Upper lobe of left lung (tissue), 6 donors: ENCODE measurements around the gene CRTC3. TPM values are rescaled to one million over a fixed set of nuclear protein-coding genes. Genes with fewer than 3 reads are reported as not detected.

Experiments
- ATAC-seq, 2 donors: fragments of 200-7000 bp; cut with Tn5 transposase; one replicate each; pipeline ENCODE4 v1.9.1; 2022; ENCODE audit warnings: mild to moderate bottlenecking in 2 of 2, moderate library complexity in 2 of 2; ENCODE audit not compliant: low FRiP score in 2 of 2
- DNase-seq, 2 donors: peaks; one replicate each; pipeline ENCODE4 v3.0.0-alpha.2; 2019 to 2020
- H3K27ac ChIP-seq, 4 donors: fragments of 200-600 bp; sonication (generic); one replicate each; pipeline ENCODE4 v1.5.1; 2016 to 2019
- H3K27me3 ChIP-seq, 4 donors: fragments of 200-600 bp; sonication (generic); one replicate each; pipeline ENCODE4 v1.5.1; 2017 to 2019
- H3K36me3 ChIP-seq, 4 donors: fragments of 200-600 bp; sonication (generic); one replicate each; pipeline ENCODE4 v1.5.1; 2016 to 2019
- H3K4me1 ChIP-seq, 4 donors: fragments of 200-600 bp; sonication (generic); one replicate each; pipeline ENCODE4 v1.5.1; 2018 to 2019
- H3K4me3 ChIP-seq, 4 donors: fragments of 200-600 bp; sonication (generic); one replicate each; pipeline ENCODE4 v1.5.1; 2017 to 2019; ENCODE audit warnings: mild to moderate bottlenecking in 2 of 4, moderate library complexity in 1 of 4
- H3K9me3 ChIP-seq, 4 donors: fragments of 200-600 bp; sonication (generic); one replicate each; pipeline ENCODE4 v1.5.1; 2018 to 2019
- CTCF ChIP-seq, 6 experiments: fragments of 450-650 bp in 4 of 6; fragments of 200-600 bp in 2 of 6; sonication (generic) in 2 of 6; IDR thresholded peaks; one replicate each; pipeline ENCODE4 v1.5.1; 2016 to 2019; ENCODE audit warnings: antibody characterized with exemption in 6 of 6
- EP300 ChIP-seq, 4 donors: sonication (generic); formaldehyde crosslinking; IDR thresholded peaks; one replicate each; pipeline ENCODE4 v1.5.1; 2017; ENCODE audit warnings: antibody characterized with exemption in 4 of 4, control low read depth in 2 of 4
- POLR2A ChIP-seq, 4 donors: fragments of 450-650 bp; IDR thresholded peaks; one replicate each; pipeline ENCODE4 v1.5.1; 2016 to 2017; ENCODE audit warnings: antibody characterized with exemption in 4 of 4, mild to moderate bottlenecking in 2 of 4
- POLR2AphosphoS5 ChIP-seq, 2 donors: sonication (generic); formaldehyde crosslinking; IDR thresholded peaks; one replicate each; pipeline ENCODE4 v1.5.1; 2017; ENCODE audit warnings: antibody characterized with exemption in 2 of 2
- WGBS, 2 donors: methylation state at CpG; one replicate each; pipeline ENCODE4 v1.1.5; 2017 to 2018; 5-methylcytosine and 5-hydroxymethylcytosine counted together
- total RNA-seq, 6 donors: library from RNA; depleted of rRNA in 4 of 6; stranded (reverse); fragments of >200 nt in 4 of 6; gene quantifications; one replicate each; pipeline versions ENCODE4 v1.1.0 to v1.2.1, GENCODE V29; 2016 to 2021
- donor health status: DM: no; HTN: no; CAD: no; lungs with moderate emphysema.
- donor health status: DM: no; HTN: yes; CAD: no; lungs with severe emphysema.

CRTC3 gene
- total RNA-seq, 6 donors from 2014 or later = 30.9 to 42.7 (median 35.1) TPM

- H3K27me3 ChIP-seq = no peaks in the 10 kb centered on the region
- no peak overlapping the region for H3K4me3 ChIP-seq
- H3K36me3 ChIP-seq = no peaks in the 10 kb centered on the region
- DNase-seq (no peak), ATAC-seq (no peak)
- H3K9me3 ChIP-seq = no peaks in the 10 kb centered on the region
- no peak overlapping the region for H3K27ac ChIP-seq
- no peaks in the 10 kb centered on the region for H3K4me1 ChIP-seq
- no peak for TF ChIP-seq CTCF (IDR thresholded peaks at IDR 0.05)
- no peak for TF ChIP-seq EP300 (IDR thresholded peaks at IDR 0.05)
- no peak for TF ChIP-seq POLR2A (IDR thresholded peaks at IDR 0.05)
- no peak for TF ChIP-seq POLR2AphosphoS5 (IDR thresholded peaks at IDR 0.05)
- 91 to 94% methylated on average over 3 of the region's 3 CpGs for WGBS, 2 donors
These were observed 150.2 kb downstream of the CRTC3 start for GRCh38 chr15:90679959-90680358.

GRCh38 chr15:90680371-90680935 lies 150.7 kb downstream of the CRTC3 start:
- Histone ChIP-seq H3K4me3 (no peak overlapping the region), H3K27ac (no peak overlapping the region), H3K27me3 (no peaks in the 10 kb centered on the region), H3K9me3 (no peaks in the 10 kb centered on the region), H3K36me3 (no peaks in the 10 kb centered on the region), H3K4me1 (no peaks in the 10 kb centered on the region)
- WGBS, 2 donors = 65 to 77% methylated on average over 6 of the region's 6 CpGs
- ATAC-seq (peak in 1 of 2 donors; percentile 90), DNase-seq (no peak)
- TF ChIP-seq POLR2AphosphoS5 (IDR thresholded peaks at IDR 0.05) = no peak
- TF ChIP-seq EP300 (IDR thresholded peaks at IDR 0.05) = no peak
- TF ChIP-seq POLR2A (IDR thresholded peaks at IDR 0.05) = no peak
- TF ChIP-seq CTCF (IDR thresholded peaks at IDR 0.05) = no peak

GRCh38 chr15:90681056-90681455 lies 151.3 kb downstream of the CRTC3 start:
- Histone ChIP-seq H3K4me3 (no peak overlapping the region), H3K27me3 (no peaks in the 10 kb centered on the region), H3K27ac (no peak overlapping the region), H3K9me3 (no peaks in the 10 kb centered on the region), H3K4me1 (no peaks in the 10 kb centered on the region), H3K36me3 (no peaks in the 10 kb centered on the region)
- ATAC-seq (peak in 1 of 2 donors; percentile 39), DNase-seq (no peak)
- no peak for TF ChIP-seq EP300 (IDR thresholded peaks at IDR 0.05)
- TF ChIP-seq POLR2AphosphoS5 (IDR thresholded peaks at IDR 0.05) = no peak
- no peak for TF ChIP-seq CTCF (IDR thresholded peaks at IDR 0.05)
- TF ChIP-seq POLR2A (IDR thresholded peaks at IDR 0.05) = no peak
- 100% methylated on average over 1 of the region's 1 CpG for WGBS, 2 donors

GRCh38 chr15:90681480-90681879 lies 151.8 kb downstream of the CRTC3 start:
- WGBS, 2 donors = 90% methylated on average over 7 to 9 of the region's 9 CpGs
- Histone ChIP-seq H3K27ac (no peak overlapping the region), H3K9me3 (no peaks in the 10 kb centered on the region), H3K36me3 (no peaks in the 10 kb centered on the region), H3K4me1 (no peaks in the 10 kb centered on the region), H3K4me3 (no peak overlapping the region), H3K27me3 (no peaks in the 10 kb centered on the region)
- TF ChIP-seq POLR2AphosphoS5 (IDR thresholded peaks at IDR 0.05) (no peak), CTCF (IDR thresholded peaks at IDR 0.05) (no peak), POLR2A (IDR thresholded peaks at IDR 0.05) (no peak), EP300 (IDR thresholded peaks at IDR 0.05) (no peak)
- DNase-seq = no peak
- ATAC-seq = peak in 1 of 2 donors; percentile 55

GRCh38 chr15:90683371-90683770 lies 153.6 kb downstream of the CRTC3 start:
- no peak overlapping the region for H3K4me3 ChIP-seq
- no peaks in the 10 kb centered on the region for H3K9me3 ChIP-seq
- WGBS, 2 donors = 84 to 91% methylated on average over 10 of the region's 10 CpGs
- ATAC-seq (no peak), DNase-seq (no peak)
- H3K27ac ChIP-seq = no peak overlapping the region
- H3K27me3 ChIP-seq = no peaks in the 10 kb centered on the region
- no peaks in the 10 kb centered on the region for H3K36me3 ChIP-seq
- TF ChIP-seq POLR2AphosphoS5 (IDR thresholded peaks at IDR 0.05) = no peak
- TF ChIP-seq POLR2A (IDR thresholded peaks at IDR 0.05) = no peak
- no peaks in the 10 kb centered on the region for H3K4me1 ChIP-seq
